Progenitor cell of endocrine pancreas (in vitro differentiated cells): ENCODE measurements around the gene SLC26A8. TPM values are rescaled to one million over a fixed set of nuclear protein-coding genes. Genes with fewer than 3 reads are reported as not detected.

ENCODE experiments used
- DNase-seq: peaks from one replicate; pipeline ENCODE4 v3.0.0; 2021; ENCODE audit warnings: low spot score; ENCODE audit not compliant: unreplicated experiment
- H3K27ac Mint-ChIP-seq: 2 replicates; pipeline ENCODE4 v1.8.0; 2021; ENCODE audit warnings: mild to moderate bottlenecking, moderate library complexity, mixed read lengths
- H3K27me3 Mint-ChIP-seq: 2 replicates; pipeline ENCODE4 v1.8.0; 2021; ENCODE audit warnings: mixed read lengths
- H3K36me3 Mint-ChIP-seq: 2 replicates; pipeline ENCODE4 v1.8.0; 2022; ENCODE audit warnings: mixed read lengths; ENCODE audit not compliant: insufficient read depth
- H3K4me1 Mint-ChIP-seq: 2 replicates; pipeline ENCODE4 v1.8.0; 2021; ENCODE audit warnings: low read depth, mixed read lengths
- H3K4me3 Mint-ChIP-seq: 2 replicates; pipeline ENCODE4 v1.8.0; 2021; ENCODE audit warnings: low read depth, mild to moderate bottlenecking, moderate library complexity, mixed read lengths
- H3K9me3 Mint-ChIP-seq: 2 replicates; pipeline ENCODE4 v1.8.0; 2021; ENCODE audit warnings: low read depth, mixed read lengths
- CTCF ChIP-seq: fragments of 200-600 bp; sonication (generic); IDR thresholded peaks from one replicate; pipeline ENCODE4 v1.5.0; 2021; ENCODE audit warnings: antibody characterized with exemption, mild to moderate bottlenecking; ENCODE audit not compliant: unreplicated experiment
- total RNA-seq: library from RNA; stranded (reverse); gene quantifications from 2 replicates; pipeline ENCODE4 v1.2.1, GENCODE V29; 2021

The SLC26A8 gene
- total RNA-seq, 1 donor from 2014 or later = not detected

- Mint-ChIP-seq H3K27ac (peak overlapping the region; percentile 65), H3K4me1 (peaks cover 19% of the 10 kb centered on the region), H3K4me3 (no peak overlapping the region), H3K27me3 (peaks cover 9% of the 10 kb centered on the region), H3K36me3 (no peaks in the 10 kb centered on the region), H3K9me3 (no peaks in the 10 kb centered on the region)
- TF ChIP-seq CTCF = no peak
- no peak for DNase-seq
These were observed 97.8 kb downstream of the SLC26A8 start for GRCh38 chr6:35926509-35927215.

- Mint-ChIP-seq H3K27ac (no peak overlapping the region), H3K4me3 (no peak overlapping the region), H3K9me3 (no peaks in the 10 kb centered on the region), H3K27me3 (peaks cover 8% of the 10 kb centered on the region), H3K4me1 (peaks cover 22% of the 10 kb centered on the region), H3K36me3 (no peaks in the 10 kb centered on the region)
- DNase-seq = no peak
- TF ChIP-seq CTCF = no peak
These were observed 98.5 kb downstream of the SLC26A8 start for GRCh38 chr6:35925961-35926360.

GRCh38 chr6:35924146-35924545, 100.3 kb downstream of the SLC26A8 start:
- no peaks in the 10 kb centered on the region for H3K27me3 Mint-ChIP-seq
- no peak overlapping the region for H3K27ac Mint-ChIP-seq
- H3K4me1 Mint-ChIP-seq = peaks cover 24% of the 10 kb centered on the region
- TF ChIP-seq CTCF = no peak
- DNase-seq = no peak
- no peak overlapping the region for H3K4me3 Mint-ChIP-seq
- no peaks in the 10 kb centered on the region for H3K36me3 Mint-ChIP-seq
- no peaks in the 10 kb centered on the region for H3K9me3 Mint-ChIP-seq

- H3K4me1 Mint-ChIP-seq = peaks cover 40% of the 10 kb centered on the region
- peak overlapping the region; percentile 8 for H3K27ac Mint-ChIP-seq
- TF ChIP-seq CTCF = no peak
- DNase-seq = no peak
- no peaks in the 10 kb centered on the region for H3K9me3 Mint-ChIP-seq
- H3K36me3 Mint-ChIP-seq = peaks cover 3% of the 10 kb centered on the region
- no peaks in the 10 kb centered on the region for H3K27me3 Mint-ChIP-seq
- peak overlapping the region; percentile 81 for H3K4me3 Mint-ChIP-seq
These were observed 102.3 kb downstream of the SLC26A8 start for GRCh38 chr6:35922139-35922554.

GRCh38 chr6:35920793-35921732, 103.4 kb downstream of the SLC26A8 start, which contains the start of gene SRPK1:
Gene SRPK1 (minus strand): TSS chr6:35921098. CDS start chr6:35921056, 42 bp downstream.
- Mint-ChIP-seq H3K9me3 (no peaks in the 10 kb centered on the region), H3K4me3 (peak within 1 kb of the TSS; percentile 98), H3K27ac (peak within 1 kb of the TSS; percentile 98), H3K4me1 (peaks cover 35% of the 10 kb centered on the region), H3K36me3 (peaks cover 7% of the 10 kb centered on the region), H3K27me3 (no peaks in the 10 kb centered on the region)
- DNase-seq = peak; percentile 91
- peak; percentile 12 for TF ChIP-seq CTCF
